Stimulated activated CD4-positive, alpha-beta T cell treated with anti-CD3 and anti-CD28 coated beads, TNF-alpha, amount 100 ng/mL, for 24 hours (primary cell): ENCODE measurements around the gene SNRNP35.
"Not testable (repeated sequence)": the region's sequence is repeated elsewhere in the genome, so short reads cannot be mapped to it uniquely, and the experiment has no call there.

Experiments used
- DNase-seq, 3 experiments: peaks; one replicate each; pipeline ENCODE4 v3.0.0-alpha.2; 2020; ENCODE audit warnings: low read depth in 3 of 3

Gene SNRNP35

GRCh38 chr12:123449249-123449733 is 8.6 kb upstream of the SNRNP35 start:
- no peak for DNase-seq

DNA sequence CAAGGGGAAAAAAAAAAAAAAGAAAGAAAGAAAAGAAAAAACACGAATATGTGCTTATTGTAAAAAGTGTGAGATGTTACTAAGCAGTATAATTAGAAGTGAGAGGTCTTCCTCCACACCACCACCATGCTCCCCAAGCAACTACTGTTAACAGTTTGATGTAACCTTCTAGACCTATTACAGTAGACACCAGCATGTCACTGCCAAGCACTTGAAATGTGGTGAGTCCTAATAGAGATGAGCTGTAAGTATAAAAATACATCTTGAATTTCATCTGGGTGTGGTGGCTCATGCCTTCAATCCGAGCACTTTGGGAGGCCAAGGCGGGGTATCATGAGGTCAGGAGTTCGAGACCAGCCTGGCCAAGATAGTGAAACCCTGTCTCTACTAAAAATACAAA is 8.1 kb upstream of the SNRNP35 start:
- no peak for DNase-seq

GRCh38 chr12:123450636-123451035 is 7.3 kb upstream of the SNRNP35 start:
- no peak for DNase-seq

GRCh38 chr12:123452276-123452550 is 5.7 kb upstream of the SNRNP35 start:
- not testable (repeated sequence) for DNase-seq

- no peak for DNase-seq
Observed at GRCh38 chr12:123453165-123453564, 4.8 kb upstream of the SNRNP35 start.

GRCh38 chr12:123463174-123463573 is 5.2 kb downstream of the SNRNP35 start:
- not testable (repeated sequence) for DNase-seq

DNA sequence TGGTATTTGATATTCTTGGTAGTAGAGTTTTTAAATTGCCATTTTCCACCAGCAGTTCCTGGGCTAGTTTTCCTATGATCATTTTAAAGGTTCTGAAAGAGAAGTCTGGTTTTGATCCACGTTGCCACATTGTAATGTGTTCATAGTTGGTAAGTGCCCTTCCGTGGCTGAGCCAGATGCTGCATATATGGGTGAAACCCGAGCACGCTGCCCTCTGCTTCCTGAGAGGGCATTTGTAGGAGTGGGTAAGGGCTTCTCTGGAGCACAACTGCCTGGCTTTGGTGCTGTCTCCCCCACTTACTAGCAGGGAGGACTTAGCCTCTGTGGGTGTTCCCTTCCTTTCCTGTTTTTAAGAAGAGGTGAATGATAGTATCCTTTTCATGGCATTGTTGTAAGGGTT is 7.1 kb downstream of the SNRNP35 start:
- no peak for DNase-seq

- DNase-seq = no peak
Observed at GRCh38 chr12:123468786-123469185, 10.8 kb downstream of the SNRNP35 start.

- DNase-seq = no peak
Observed at GRCh38 chr12:123469978-123470377, 12.0 kb downstream of the SNRNP35 start.

DNA sequence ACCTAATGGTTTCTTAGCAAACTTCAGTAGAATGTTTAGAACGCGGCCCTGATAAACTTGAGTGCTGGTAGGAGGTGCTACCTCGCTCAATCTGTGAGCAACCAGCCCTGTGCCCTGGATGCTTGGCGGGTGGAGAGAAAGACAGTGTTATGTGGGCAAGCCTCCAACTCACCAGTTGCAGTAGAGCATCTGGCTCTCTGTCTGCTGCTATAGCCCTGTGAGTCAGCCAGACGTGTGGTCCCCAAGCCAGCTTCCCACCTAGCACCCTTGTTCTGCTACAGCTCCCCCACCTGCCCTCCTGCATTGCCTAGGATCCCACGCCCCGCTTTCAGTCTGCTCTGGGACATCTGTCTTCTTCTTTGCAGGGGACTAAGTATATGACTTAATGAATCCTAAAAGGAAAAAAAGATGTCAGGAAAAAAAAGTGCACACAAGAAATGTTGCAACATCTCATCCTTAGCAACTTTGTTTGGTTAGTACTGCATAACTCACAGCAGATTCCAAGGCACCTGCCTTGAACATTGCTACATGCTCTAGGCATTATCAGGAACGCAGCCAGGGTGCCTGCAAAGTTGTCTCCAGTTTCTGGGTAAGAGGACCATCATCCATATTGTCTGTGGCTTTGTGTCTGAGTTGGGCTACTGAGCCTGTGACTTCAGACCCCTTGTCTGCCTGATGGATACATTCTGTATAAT is 13.6 kb downstream of the SNRNP35 start:
- no peak for DNase-seq

DNA sequence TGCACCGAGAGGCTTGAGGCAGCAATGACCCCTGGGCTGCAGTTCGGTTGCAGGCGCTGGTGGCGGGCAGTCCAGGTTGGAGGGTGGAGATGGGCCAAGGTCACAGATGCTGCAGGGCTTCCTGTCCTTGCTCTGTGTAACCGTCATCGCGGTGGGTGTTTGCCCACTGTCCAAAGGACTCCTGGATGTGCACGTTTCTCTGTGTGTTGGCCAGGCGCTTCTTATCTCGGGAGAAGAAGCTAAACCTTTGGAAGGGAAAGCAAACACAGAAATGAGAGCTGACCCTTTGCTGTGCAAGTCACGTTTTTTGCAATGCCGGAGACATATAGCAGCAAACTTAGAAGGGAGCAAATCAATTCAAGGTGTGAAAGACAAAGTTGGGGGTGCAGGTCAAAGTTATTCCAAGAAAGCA is 14.5 kb downstream of the SNRNP35 start:
- no peak for DNase-seq

DNA sequence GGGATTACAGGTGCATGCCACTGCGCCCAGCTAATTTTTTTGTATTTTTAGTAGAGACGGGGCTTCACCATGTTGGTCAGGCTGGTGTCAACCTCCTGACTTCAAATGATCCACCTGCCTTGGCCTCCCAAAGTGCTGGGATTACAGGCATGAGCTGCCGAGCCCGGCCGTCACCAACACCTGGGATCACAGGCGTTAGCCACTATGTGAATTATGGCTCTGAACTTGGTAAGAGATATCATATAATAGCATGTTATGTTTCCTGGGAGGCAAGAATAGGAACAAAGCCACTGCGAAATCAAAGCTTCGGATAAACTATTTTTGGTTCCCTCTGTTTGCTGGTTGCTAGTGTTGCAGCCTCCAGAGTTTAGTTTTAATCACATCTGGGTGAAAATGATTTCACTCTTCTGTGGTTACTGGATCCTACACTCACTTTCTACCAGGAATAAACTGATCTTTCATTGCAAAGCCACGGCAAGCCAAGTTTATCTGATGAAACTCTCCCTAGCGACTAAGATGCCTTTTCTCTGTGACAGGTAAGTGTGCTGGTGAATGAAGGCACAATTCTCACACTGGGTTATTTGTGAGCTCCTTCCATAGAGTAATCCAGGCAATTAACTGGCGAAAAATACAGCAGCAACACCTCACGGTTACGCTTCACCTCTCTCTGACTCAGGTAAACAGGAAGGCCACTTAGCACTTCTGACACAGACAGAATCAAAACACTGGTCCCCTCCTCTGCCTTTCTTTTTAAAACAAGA is 16.7 kb downstream of the SNRNP35 start:
- DNase-seq = no peak

DNA sequence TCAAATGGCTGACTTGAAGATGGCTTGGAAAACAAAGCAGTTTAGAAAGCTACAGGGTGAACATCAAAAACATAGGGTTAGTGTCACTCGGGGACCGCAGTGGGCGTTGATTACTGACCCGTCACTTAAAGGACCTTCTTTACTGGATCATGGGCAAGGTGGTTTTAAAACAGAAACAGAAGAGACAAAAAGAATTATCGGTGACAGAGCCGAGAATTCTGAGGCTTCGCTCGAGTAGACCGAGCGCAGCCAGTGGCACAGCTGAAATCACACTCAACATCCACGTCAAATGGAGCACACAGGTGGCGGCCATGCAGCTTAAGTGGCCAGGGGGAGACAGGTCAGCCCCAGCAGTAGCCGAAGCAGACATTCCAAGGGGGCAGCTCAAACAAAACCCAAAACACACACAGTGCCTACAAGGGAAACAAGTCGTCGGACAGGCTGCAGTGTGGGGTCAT is 17.3 kb downstream of the SNRNP35 start:
- DNase-seq = no peak

DNA sequence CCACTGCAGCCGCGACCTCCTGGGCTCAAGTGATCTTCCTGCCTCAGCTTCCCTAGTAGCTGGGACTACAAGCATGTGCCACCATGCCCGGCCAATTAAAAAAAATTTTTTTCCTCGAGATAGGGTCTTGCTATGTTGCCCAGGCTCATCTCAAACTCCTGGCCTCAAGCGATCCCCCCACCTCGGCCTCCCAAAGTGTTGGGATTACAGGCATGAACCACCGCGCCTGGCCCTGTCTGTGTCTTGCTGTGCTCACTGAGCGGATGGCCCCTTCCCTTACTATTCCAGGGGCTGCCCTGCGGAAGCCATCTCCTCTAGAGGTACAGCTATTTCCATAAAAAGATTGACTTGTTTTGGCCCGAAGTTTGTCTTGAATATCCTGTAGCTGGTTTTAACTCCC is 20.1 kb downstream of the SNRNP35 start:
- no peak for DNase-seq

- DNase-seq = no peak
Observed at GRCh38 chr12:123478762-123479161, 20.8 kb downstream of the SNRNP35 start.

DNA sequence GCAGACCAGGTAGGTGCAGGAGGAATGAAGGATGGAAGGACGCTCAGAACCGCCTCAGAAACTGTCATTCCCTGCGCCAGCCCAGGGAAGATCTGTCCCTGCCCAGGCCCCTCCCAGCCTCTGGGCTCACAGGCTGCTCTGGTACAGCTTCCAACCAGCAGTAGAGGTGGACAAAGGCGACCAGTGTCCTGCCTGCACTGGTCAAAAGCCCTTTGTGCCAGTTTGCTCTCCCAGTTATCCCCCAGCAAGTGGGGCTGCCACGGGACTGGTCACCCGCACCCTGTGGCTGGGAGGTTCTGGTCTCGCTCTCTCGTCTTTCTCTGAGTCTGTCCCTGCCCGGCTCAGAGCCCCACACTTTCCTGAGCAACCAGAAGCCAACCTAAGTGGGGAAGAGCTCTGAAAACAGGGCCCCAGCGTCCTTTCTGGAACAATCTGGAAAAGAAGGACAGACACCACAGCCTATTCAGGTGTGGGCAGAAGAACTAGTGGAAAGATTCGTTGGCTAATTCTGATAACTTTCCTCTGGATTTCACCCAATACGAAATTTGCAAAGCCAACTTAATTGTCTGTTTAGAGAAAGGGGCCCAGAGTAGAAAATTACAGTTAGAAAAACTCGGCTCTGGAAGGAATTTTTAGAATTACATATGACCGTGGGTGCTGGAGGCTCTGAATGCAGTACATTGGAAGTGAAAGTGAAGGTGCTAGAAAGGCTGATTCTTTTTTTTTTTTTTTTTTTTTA is 21.7 kb downstream of the SNRNP35 start:
- DNase-seq = no peak

DNA sequence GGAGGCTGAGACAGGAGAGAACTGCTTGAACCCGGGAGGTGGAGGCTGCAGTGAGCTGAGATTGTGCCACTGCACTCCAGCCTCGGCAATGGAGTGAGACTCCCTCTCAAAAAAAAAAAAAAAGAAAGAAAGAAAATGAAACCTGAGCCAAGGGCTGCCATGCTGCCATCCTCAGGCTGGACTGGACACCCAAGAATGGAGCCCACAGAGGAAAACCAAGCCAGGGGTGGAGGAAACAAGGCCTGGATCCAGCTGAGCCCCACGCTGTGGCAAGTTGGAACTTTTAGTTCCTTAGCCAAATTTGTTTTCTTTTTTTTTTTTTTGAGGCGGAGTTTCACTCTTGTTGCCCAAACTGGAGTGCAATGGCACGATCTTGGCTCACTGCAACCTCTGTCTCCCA is 23.3 kb downstream of the SNRNP35 start:
- not testable (repeated sequence) for DNase-seq

DNA sequence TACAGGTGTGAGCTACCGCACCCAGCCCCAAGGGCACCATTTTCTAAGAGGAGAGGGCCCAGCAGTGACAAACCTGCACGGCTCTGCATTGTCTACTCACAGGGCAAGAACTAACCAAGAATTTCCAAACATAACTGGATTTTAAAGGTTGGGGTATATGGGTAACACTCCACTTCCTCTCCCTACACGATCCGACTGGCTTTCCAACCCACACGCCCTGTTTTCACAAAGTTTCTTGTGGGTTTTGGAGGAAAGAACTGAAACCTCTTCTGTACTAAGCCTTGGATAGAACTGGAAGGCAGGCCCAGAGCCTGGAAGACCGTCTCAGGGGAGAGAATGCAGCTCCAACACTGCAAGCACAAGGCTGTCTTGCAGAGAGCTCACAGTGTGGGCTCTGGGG is 24.9 kb downstream of the SNRNP35 start:
- no peak for DNase-seq

DNA sequence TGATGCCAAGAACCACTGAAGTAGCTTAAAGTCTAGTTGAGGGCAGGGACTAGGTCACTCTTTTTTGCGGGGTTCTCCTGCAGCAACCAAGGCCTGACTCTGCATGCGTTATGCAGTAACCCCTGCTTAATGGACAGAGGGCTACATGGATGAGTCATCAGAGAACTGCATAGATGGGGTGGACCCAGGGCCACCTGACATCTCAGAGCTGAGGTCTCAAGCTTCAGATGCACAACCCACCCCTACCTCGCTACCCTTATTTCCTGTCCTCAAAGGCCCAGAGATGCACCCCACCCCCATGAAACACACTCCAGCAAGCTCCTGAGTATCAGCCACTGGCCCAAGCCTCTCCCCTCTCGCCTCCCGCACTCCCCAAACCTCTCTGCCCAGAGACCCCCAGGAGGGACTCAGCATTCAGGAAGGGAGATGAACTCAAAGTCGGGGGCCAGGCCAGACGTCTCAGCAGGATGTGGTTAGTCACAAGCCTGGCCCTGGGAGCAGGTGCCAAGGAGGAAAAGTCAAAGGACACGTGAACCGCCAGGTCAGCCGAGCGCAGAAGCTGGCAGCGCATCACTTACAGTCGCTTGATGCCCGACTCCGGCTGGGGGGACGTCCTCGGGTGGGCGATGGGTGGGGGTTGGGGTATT is 25.8 kb downstream of the SNRNP35 start:
- no peak for DNase-seq

DNA sequence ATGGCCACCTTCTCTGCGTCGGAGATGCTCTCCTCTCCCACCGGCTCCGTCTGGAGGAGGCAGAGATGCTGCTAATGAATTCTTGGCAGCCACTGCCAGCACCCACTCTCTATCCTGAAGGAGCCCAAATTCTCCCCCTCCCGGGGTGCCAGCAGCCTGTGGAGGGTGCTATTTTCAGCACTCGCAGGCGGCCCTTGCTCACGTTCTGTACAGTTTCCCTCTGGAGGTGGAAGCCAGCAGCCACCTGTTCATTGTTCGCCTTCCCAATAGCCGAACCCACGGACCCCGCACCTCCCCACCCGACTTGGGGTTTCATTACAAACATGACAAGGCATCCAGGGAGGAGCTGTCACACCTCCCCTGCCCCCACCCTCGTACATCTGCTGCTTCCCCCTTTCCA is 27.8 kb downstream of the SNRNP35 start:
- no peak for DNase-seq

DNA sequence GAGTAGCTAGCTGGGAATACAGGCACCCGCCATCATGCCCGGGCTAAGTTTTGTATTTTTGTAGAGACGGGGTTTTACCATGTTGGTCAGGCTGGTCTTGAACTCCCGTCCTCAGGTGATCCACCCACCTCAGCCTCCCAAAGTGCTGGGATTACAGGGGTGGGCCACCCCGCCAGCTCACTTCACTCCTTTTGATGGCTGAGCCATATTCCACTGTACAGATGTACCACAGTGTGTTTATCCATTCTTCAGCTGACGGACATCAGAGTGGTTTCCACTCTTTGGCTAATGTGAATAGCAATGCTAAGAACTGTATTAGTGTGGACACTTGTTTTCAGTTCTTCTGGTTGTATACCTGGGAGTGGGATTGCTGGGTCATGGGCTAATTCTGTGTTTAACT is 29.5 kb downstream of the SNRNP35 start:
- DNase-seq = no peak

DNA sequence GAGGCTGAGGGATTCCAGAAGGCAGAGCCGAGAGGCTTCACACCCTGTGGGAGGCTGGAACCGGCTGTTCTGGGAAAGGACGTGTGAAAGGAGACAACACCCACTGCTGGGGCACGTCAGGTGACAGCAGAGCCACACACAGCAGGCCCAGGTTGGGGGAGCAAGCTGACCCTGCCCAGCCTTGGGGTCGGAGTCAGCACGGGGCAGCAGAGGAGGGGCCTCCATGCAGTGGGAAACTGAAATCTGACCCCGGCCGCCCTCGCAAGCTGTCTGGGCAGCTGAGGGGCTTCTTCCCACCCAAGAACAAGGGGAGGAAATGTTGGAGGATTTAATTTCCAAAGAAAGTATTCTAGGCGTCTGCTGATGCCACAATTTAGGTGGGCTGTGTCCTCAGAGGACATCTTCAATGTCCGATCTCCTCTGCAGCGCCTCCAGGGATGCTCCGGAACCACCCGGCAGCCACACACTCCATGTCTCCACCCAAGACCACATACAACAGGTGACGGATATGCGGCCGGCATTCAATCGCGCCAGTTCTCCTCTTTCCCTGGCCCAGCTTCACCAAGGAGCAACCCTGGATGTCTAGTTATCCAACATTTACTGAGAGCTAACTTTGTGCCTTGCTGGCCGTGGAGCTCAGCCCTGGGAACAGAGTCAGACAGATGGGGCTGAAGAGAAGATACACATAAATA is 30.7 kb downstream of the SNRNP35 start:
- DNase-seq = no peak
